NOMO-1 treated with dmso at 0.1 percent for 144 hours (cell line): ENCODE results near the gene ZBTB40.

ENCODE experiments used
- DNase-seq: peaks from one replicate; lab custom pipeline; 2025; ENCODE audit not compliant: unreplicated experiment; lab: John Stamatoyannopoulos, UW

The ZBTB40 gene

GRCh38 chr1:22500058-22500457 lies 48.4 kb downstream of the ZBTB40 start:
- DNase-seq = no peak

GRCh38 chr1:22500471-22500870 lies 48.8 kb downstream of the ZBTB40 start:
- no peak for DNase-seq

DNA sequence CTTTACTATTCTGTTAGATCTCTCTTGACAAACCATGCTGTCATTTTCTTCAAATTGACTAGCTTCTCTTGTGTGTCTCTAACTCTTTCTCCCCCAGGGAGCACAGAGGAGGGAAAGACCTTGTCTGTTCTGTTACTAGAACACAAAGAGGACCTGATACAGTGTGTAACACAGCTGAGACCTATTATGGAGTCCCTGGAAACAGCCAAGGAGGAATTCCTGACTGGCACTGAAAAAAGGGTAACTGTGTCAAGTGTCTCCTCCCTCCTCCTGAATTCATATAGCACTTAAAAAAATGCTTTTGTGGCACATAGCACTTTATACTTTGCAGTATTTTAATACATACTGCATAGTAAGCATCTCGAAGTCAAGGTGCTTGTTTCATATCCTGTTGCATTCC lies 50.6 kb downstream of the ZBTB40 start:
- DNase-seq = no peak

- no peak for DNase-seq
Measured at GRCh38 chr1:22503721-22504410, 52.2 kb downstream of the ZBTB40 start.

DNA sequence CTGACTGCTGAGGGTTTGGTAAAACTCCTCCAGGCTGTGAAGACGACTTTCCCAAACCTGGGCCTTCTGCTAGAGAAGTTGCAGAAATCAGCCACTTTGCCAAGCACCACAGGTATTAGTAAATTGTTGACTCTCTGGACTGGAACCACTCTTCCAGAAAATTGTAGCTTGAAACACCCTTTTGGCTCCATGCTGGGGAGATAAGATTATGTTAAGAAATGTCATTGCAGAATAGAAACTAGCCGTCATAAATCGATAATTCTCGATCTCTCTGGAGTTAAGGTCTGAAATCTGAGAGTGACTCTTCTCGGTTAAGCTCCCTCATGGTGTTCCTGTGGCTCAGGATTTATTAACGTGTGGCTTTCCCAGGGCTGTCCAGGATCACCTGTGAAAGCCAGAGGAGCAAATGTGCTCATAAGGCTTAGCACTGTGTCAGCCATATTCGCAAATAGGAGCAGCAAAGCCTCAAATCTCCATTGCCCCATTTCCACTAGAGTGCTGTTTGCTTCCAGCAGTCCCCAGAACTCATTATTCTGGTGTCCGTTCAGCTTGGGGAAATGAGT lies 54.6 kb downstream of the ZBTB40 start:
- no peak for DNase-seq

GRCh38 chr1:22507587-22507986 lies 55.9 kb downstream of the ZBTB40 start:
- no peak for DNase-seq

DNA sequence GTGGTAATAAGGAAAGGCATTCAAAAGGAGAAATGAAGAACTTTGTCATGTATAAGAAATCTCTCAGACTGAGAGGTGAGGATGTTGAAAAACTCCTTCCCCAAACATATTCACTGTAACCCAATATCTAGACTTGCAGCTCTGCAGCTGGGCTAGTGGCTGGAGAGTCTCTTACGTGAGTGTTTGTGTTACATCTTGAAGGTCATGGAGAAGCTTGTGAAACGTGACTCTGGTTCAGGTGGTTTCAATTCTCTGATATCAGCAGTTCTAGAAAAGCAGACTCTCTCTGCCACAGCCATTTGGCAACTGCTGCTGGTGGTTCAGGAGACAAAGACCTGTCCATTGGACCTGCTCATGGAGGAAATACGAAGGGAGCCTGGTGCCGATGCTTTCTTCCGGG lies 56.7 kb downstream of the ZBTB40 start:
- DNase-seq = no peak

- no peak for DNase-seq
Measured at GRCh38 chr1:22508991-22509390, 57.3 kb downstream of the ZBTB40 start.

GRCh38 chr1:22509815-22510214 lies 58.2 kb downstream of the ZBTB40 start:
- no peak for DNase-seq

GRCh38 chr1:22512873-22513272 lies 61.2 kb downstream of the ZBTB40 start:
- no peak for DNase-seq

DNA sequence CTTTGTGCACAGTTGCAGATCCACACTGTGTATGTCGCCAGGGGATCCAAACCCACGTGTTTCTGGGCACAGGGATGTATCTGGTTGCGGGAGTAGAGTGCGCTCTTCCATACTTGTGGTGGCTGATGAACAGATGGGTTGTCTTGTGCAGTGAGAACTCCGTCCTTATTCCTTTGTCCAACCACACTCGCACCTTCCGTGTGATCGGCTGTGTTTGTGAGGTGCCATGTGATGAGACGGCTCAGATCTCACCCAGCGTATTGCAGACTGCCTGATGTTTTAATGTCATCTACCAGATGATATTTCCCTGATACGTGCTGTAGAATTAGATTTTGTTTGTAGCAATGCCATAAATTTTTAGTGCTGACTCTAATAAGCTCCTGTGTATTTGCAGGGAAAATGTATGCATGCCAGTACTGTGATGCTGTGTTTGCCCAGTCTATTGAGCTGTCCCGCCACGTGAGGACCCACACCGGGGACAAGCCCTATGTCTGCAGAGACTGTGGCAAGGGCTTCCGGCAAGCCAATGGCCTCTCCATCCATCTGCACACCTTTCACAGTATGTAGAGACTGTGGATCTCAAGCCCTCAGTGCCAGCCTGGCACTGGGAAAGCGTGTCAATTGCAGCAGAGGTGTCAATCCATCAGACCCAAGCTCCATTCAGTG lies 65.4 kb downstream of the ZBTB40 start:
- no peak for DNase-seq

- no peak for DNase-seq
Measured at GRCh38 chr1:22517956-22518355, 66.3 kb downstream of the ZBTB40 start.

DNA sequence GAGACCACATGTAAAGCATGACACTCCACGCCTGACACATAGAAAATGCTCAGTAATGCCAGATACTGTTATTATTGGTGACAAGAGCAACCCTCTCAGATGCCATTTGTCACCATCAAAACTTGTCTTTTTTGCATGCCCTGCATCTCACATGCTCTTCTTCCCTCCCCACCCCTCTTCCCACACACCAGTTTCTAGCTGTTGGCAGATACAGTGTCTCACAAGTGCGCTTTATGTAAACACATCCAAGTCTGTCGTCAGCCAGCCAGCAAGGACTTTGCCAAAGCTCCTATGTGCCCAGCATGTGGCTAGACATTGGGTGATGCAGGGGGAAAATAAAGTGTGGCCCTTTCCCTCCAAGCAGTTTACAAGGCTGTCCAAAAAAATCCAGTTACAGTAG lies 66.7 kb downstream of the ZBTB40 start:
- no peak for DNase-seq

- DNase-seq = no peak
Measured at GRCh38 chr1:22520871-22521270, 69.2 kb downstream of the ZBTB40 start.

GRCh38 chr1:22521692-22522091 lies 70.0 kb downstream of the ZBTB40 start:
- DNase-seq = no peak

- DNase-seq = no peak
Measured at GRCh38 chr1:22522221-22522743, 70.6 kb downstream of the ZBTB40 start.

- no peak for DNase-seq
Measured at GRCh38 chr1:22524481-22524880, 72.8 kb downstream of the ZBTB40 start.

DNA sequence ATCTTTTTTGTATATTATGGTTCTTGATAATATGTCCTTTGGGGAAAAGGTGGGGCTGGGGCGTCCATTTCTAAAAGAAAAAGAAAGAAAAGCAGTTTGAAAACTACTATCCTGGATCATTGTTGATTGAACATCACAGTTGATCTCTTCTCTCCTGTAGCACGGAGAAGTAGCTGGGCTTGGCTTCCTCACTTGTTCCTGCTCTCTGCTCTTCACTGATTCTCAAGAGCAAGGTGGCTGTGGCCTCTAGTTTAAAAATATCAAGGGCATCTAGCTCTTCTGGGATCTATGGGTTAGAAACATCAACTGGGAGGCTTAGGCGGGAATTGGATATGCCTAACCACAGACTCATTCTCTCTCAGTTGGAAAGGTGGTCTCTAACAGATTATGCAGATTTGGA lies 73.6 kb downstream of the ZBTB40 start:
- DNase-seq = no peak

- DNase-seq = no peak
Measured at GRCh38 chr1:22525646-22526045, 74.0 kb downstream of the ZBTB40 start.

- no peak for DNase-seq
Measured at GRCh38 chr1:22526098-22526497, 74.4 kb downstream of the ZBTB40 start.

DNA sequence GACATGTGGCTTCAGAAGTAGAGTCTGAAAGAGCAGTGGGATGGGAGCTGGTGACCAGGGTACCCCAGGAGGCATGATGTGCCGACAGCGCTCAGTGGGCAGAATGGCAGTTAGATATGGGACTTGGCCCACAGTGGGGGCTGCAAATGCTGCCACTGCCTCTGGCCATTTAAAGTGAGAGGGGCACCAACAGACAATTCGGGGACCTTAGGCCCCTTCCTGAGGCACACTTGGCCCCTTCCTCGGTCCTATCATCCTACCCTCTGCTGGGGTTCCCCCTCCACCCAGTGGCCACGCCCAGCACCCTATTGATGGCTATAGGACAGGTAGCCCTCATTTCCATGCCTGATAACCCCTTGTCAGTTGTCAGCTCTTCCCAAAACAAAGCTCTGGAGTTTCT lies 75.0 kb downstream of the ZBTB40 start:
- DNase-seq = no peak

DNA sequence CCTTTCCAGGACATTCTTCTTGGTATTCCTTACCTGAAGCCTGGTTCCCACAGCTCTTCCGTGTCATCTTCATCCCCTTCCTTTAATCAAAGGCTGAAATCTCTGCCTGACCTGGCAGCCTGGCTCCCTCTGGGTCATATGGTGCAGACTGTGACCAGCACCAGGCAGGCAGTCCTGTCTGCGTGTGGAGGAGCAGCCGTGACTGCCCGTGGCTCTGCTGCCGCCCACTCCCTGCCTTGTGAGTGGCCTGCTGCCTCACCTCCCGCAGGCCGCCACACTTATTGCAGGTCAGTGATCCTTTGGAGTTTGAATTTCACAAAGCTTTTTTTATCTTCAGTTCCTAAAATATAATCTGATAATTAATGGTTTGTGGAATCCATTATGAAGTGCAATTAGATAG lies 75.5 kb downstream of the ZBTB40 start:
- no peak for DNase-seq
